M059J (cell line): Measurements from ENCODE around the gene PLPPR2. TPM values are rescaled to one million over a fixed set of nuclear protein-coding genes. Genes with fewer than 3 reads are reported as not detected.
A peak's percentile ranks its signal among the peaks of the same experiment; 100 is the strongest.
"Not testable (repeated sequence)": the region's sequence is repeated elsewhere in the genome, so short reads cannot be mapped to it uniquely, and the experiment has no call there.

Experiments used
- DNase-seq: peaks from one replicate; pipeline ENCODE4 v3.0.0-alpha.2; 2012; ENCODE audit warnings: low read depth
- total RNA-seq: library from RNA; depleted of rRNA; stranded (reverse); fragments of >200 nt; shearing (Covaris generic); gene quantifications from 2 replicates; pipeline ENCODE4 v1.2.3, GENCODE V29; 2014; rRNA removed

The PLPPR2 gene, protein sequence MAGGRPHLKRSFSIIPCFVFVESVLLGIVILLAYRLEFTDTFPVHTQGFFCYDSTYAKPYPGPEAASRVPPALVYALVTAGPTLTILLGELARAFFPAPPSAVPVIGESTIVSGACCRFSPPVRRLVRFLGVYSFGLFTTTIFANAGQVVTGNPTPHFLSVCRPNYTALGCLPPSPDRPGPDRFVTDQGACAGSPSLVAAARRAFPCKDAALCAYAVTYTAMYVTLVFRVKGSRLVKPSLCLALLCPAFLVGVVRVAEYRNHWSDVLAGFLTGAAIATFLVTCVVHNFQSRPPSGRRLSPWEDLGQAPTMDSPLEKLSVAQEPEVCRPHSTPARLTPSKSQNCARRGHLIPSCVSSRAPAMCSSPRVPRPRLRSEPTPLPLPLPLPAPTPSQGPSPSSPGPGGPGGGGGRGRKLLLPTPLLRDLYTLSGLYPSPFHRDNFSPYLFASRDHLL
- total RNA-seq, result 27.9 and 31.6 TPM in 2 replicates

DNA sequence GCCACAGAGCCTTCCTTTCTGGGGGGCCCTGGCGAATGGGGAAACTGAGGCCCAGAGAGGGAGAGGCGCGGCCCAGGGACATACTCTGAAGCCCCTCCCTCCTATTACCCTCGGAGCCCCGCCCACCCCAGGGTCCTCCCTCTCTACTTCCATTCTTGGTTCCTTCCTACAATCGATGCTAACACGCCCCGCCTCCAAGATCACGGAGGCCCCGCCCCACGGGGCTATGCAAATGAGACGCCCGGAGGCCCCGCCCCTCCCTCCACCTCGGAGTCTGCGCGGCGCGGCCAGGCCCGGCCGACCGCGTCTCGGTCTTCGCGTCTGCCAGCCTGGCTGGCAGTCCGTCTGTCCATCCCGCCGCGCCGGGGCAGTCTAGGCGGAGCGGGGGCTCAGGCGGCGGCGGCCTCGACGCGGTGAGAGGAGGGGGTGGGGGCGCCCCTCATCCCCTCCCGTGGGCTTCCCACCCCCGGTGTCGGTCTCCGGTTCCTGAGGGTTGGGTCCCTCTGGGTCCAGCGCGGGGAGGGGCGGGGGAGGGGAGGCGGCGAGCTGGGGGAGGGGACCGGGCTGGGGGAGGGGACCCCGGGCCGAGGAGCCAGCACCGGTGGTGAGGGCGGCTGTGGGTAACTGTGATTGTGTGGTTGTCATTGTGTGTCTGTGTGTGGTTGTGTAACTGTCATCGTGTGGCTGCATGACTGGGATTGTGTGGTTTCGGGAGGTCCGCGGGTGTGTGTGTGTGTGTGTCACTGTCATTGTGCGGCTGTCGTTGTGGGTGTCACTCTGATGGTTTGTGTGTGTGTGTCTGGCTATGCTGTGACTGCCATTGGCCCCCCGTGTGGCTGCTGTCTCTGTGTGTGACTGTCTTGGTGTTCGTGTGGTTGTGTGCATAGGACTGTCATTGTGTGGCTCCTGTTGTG, at the start of gene PLPPR2:
TSS of gene PLPPR2 (plus strand) at position 273 of the 914 bp plus-strand sequence. CDS start 2,242 bp downstream, outside the sequence.
- DNase-seq, result peak; percentile 89

DNA sequence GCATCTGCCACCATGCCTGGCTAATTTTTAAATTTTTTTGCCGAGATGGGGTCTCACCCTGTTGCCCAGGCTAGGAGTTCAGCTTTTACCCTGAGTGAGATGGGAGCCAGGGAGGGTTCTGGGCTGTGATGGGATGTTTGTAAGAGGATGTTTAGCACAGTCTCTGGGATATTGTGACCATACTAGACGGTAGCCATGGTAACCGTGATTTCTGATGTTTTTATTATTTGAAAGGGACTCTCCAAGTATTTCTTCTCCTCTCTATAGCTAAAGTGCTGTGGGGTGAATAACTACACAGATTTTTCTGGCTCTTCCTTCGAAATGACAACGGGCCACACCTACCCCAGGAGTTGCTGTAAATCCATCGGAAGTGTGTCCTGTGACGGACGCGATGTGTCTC, 48.9 kb upstream of the PLPPR2 start:
- peak; percentile 50 for DNase-seq

DNA sequence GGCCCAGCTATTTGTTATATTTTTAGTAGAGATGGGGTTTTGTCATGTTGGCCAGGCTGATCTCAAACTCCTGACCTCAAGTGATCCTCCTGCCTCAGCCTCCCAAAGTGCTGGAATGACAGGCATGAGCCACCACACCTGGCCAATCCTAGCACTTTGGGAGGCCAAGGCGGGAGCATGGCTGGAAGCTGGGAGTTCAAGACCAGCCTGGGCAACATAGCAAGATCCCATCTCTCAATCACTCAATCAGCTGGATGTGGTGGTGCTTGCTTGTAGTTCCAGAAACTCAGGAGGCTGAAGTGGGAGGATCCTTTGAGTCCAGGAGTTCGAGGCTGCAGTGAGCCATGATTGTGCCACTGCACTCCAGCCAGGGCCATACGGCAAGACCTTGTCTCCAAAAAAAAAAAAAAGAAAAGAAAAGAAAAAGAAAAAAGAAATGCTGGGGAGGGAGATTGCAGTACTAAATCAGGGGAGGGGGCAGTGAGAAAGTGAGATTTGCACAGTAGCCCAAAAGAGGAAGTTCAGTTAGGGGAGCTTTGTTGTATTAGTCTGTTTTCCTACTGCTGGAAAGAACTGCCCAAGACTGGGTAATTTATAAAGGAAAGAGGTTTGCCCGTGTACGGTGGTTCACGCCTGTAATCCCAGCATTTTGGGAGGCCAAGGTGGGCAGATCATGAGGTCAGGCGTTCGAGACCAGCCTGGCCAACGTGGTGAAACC, 34.8 kb upstream of the PLPPR2 start:
- not testable (repeated sequence) for DNase-seq

DNA sequence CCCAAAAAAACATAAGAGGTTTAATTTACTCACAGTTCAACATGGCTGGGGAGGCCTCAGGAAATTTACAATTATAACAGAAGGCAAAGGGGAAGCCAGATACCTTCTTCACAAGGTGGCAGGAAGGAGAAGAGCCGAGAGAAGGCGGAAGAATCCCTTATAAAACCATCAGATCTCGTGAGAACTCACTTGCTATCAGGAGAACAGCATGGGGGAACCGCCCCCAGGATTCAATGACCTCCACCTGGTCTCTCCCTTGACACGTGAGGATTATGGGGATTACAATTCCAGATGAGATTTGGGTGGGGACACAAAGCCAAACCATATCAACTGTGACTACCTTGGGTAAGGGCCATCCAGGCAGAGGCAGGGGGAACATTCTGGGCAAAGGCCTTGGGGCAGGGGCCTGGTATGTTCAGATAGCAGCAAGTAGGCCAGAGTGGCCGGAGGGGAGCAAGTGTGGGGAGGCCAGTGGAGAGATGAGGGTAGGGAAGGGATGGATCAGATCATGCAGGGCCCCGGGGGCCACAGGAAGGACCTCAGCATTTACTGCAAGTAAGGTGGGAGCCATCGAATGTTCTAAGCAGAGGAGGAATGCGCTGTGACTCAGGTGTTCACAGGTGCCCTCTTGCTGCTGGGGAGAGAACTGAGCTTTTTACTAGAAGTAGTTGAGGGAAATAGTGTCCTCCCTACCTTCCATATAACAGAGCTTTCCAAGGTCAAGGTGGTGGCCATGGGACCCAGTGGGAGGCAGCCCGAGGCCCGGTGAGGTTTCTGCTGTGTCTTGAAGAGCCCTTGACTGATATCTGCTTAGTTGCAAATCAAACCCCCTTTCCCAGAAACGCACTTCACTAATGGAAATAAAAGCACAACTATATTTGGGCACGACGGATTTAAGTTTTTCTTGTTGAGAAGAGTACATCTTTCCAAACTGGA, 33.8 kb upstream of the PLPPR2 start:
- no peak for DNase-seq

DNA sequence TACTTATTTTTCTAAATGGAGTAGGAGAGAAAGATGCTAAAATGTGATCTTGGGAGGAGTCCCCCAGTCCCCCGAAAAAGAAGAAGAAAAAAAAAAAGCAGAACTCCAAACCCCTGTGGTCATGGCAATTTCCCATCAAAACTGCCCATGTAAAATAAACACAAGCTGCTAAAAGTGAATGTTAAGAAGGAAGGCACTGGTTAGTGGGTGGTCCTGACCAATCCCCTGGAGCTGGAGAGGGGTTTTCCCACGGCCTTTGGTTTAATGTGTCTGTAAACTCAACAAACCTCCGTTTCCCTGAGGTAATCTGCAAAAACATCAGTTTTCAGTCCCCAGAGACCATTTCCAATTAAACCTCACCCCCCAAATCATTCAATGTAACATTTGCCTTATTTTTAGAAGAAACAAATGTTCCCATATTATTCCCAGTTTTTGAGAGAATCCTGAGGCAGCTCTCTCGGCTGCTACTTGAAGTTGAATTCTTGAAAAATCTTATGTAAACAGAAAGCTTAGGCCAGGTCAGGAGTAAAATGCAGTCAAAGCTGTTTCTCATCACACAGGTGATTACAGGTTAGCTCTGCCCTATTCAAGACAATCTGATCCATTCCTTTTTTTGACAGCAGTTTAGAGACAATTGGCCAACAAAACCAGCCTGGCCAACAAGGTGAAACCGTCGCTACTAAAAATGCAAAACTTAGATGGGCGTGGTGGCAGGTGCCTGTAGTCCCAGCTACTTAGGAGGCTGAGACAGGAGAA, 32.8 kb upstream of the PLPPR2 start:
- DNase-seq, result no peak

DNA sequence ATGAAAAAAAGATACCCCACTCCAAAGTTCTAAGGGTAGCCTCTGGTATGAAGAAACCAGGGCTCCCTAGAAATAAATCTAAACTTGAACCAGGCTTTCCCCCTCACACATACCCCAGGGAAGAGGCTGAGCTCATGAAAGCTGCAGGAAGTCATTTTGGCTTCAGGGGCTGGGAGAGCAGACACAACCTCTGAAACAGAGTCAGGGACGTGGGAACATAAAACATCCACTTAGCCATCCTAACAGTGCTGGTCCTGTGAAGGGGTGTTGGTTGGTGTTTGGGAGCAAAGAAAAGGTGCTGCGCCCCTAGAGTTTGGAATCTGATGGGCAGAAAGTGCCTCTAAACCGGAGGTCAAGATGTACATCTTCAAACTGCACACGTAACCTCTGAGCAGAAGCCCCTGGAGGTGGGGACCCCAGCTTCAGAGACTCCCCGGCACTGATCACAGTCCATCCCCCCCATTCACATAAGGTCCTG, 31.6 kb upstream of the PLPPR2 start:
- no peak for DNase-seq

DNA sequence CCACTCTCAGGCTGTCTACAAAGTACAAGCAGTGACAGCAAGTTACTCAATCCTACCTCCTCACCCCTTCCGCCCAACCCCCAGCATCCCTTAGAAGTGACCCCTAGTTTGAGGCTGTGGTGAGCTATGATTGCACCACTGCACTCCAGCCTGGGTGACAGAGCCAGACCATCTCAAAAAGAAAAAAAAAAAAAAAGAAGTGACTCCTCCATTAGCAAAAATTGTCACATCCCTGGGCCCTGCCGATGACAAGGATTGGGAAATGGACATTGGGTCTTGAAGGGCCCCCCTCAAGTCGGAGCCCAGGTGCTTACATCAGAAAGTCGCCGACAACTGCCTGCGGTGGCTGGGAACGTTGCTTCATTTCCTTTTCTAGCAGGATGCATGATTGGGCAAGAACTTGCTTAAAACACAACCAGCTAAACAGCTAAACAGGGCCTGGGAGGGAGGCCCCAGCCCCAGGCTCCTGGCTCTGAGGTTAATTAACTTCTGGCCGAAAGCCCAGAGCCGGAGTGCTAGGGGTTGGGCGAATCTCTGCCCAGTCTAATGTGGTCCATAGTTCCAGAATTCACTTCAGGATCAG, 31.1 kb upstream of the PLPPR2 start:
- DNase-seq, result peak; percentile 96

DNA sequence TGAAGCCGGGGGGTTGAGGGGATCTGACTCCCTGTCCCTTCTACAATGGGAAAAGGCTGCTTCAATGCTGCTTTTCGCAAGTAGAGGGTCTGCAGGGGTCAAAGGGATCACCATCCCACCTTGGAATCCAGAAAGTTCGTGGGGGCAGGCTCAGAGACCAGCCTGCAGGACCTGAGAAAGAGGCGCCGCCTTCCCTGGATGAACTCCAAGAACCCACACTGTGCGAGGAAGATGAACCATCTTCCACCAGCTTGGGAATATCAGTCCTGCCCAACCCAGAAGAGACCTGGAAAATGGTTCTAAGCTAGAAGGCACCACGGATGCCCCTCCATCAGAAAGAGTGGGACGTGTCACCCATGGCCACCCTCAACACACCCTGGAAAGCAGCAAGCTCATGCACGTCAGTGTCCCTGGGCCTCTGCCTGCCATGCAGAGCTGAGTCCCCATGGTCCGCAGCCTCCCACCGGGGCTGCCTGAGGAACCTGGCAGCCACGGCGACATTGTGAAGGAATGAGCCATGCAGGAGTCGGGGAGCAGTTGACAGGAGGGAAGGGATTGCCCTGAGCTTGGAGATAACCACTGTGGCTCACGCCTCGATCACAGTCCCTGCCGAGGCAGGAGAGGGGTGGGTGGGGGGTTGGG, 30.4 kb upstream of the PLPPR2 start:
- no peak for DNase-seq

DNA sequence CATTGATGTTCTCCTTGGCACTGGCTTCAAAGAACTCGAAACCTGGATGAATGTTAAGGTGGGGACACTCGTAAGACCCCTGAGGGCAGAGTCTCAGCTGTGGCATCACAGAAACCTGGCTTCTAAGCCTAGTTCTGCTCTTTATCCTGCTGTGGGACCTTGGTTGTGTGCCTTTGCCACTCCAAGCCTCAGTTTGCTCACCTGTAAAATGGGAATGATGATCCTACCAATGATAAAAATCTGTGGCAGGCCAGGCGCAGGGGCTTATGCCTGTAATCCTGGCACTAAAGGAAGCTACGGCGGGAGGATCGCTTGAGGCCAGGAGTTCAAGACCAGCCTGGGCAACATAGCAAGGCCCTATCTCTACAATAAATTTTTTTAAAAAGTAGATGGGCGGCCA, 29.7 kb upstream of the PLPPR2 start:
- no peak for DNase-seq

DNA sequence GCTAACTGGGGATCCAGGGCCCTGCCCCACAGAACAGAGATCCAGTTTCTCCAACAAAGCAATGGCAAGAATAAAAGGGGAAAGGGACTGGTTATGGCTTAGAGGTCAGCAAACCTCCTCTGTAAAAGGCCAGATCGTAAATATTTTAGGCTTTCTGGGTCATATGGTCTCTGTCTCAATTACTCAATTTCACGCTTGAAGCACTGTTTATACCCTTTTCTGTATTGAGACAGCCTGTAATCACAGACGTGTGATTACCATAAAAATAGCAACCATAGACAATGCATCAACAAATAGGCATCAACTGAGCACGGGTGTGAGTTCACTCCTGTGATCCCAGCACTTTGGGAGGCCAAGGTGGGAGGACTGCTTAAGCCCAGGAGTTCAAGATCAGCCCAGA, 25.1 kb upstream of the PLPPR2 start:
- DNase-seq, result no peak

DNA sequence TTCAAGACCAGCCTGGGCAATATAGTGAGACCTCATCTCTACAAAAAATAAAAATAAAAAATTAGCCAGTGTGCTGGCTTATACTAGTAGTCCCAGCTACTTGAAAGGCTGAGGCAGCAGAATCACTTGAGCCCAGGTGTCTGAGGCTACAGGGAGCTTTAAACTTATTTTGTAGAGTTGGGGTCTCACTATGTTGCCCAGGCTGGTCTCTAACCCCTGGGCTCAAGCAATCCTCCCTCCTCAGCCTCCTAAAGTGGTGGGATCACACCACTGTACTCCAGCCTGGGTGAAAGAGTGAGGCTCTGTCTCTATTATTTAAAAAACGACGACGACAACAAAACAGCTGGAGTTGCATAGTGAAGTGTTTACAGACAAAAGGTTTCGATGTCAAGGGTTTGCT, 23.7 kb upstream of the PLPPR2 start:
- DNase-seq, result no peak

DNA sequence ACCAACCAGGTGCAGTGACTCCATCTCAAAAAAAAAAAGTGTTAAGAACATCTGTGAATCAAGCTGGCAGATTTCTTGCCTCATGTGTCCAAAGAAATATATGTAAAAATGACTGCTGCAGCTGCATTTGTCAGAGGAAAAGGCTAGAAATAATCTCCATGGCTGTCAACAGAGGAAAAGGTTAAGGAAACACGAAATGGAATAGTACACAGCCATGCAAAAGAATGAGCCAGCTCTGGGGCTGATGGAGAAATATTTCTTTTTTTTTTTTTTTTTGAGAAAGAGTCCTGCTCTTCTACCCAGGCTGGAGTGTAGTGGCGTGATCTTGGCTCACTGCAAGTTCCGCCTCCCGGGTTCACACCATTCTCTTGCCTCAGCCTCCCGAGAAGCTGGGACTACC, 22.4 kb upstream of the PLPPR2 start:
- DNase-seq, result no peak

DNA sequence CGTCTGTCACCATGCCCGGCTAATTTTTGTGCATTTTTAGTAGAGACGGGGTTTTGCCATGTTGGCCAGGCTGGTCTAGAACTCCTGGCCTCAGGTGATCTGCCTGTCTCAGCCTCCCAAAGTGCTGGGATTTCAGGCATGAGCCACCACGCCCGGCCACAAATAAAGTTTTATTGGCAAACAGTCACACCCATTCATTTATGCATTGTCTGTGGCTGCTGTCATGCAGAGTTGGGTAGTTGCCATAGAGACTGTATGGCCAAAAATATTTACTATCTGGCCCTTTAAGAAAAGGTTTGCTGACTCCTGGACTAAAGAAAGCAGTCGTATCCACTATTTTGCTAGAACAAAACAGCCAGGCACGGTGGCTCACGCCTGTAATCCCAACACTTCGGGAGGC, 21.4 kb upstream of the PLPPR2 start:
- peak; percentile 66 for DNase-seq

DNA sequence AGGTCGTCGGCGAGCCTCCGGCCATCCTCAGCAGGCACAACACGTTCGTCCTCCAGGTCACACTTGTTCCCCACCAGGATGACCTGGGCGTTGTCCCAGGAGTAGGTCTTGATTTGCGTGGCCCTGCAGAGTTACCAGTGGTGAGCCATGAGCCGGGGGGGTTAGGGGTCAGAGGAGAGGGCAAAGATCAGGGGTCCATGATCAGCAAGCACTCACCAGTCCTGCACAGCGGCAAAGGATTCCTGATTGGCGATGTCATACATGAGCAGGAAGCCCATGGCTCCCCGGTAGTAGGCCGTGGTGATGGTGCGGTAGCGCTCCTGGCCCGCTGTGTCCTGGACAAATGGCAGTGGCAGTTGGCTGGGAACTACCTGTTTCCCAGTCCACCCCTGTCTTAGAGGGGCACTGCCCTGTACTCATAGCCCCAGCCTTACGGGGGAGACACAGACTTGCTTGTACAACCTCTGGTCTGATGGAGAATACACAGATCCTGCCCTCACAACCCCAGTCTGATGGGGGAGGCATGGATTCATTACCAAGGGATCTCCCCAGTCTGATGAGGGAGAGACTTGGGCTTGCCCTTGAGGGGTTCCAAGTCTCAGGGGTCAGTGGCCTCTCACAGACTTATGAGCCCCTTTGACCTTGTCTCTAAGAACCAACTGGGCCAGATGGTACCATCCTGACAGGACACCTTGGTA, 19.6 kb upstream of the PLPPR2 start:
- DNase-seq, result no peak

DNA sequence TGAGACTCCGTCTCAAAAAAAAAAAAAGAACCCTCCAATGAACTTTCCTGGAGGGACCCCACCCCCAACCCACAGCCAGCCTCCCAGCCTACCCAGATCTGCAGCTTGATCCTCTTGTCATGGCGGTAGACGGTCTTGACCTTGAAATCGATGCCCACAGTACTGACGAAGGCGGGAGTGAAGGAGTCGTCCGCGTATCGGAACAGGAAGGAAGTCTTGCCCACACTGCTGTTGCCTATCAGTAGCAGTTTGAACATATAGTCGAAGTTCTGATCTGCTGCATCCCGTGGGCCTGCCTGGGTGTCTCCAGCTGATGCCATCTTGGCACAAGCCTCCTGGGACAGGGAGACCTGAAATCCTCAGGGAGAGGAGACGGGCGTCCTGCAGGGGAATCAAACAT, 18.2 kb upstream of the PLPPR2 start:
- no peak for DNase-seq

DNA sequence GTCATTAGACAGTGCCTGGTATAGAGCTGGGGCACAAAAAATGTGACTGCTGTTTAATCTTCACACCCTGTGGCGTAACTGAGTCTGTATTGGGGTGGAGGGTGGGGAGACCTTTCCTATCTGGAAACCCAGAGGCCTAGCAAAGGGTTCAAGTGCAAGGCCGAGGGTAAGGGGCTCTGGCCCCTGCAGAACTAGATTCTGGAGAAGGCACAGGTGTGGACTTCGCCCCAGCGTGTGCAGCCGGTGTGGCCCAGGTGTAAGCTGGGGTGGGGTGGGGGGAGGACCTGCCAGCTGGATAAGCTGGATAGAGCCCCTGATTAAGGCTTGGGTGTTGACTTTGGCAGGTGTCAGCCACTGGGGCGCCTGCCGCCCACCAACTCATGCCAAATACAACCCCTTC, 17.1 kb upstream of the PLPPR2 start:
- no peak for DNase-seq

DNA sequence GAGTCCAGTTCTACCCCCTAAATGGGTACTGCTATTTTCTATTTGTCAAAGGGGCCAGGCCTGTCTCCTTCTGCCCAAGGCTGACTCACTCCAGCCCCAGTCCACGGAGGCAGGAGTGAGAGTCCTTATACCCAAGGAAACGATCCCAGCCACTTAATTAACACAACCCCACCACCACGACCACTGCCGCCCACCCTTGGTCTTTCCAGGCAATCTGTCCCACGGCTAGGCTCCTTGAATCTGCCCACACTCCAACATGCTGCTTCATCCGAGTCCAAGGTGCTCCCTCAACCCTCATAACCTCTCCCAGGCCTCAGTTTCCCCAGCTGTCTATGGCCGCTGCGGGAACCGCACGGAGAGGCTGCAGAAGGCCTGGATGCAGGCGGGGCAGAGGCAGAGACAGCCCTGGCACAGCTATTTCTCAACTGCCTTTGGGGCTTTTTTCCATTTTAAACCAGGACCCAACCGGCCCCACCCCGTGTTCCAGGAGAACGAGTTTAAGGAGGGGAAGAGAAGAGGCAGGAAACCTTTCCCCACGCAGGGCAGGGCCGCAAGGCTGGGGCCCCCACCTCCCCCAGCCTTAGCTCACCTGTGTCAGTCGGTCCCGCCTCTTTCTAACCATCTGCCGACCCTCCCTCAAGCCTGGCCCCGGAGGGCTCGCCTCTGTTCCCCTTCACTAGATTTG, 16.5 kb upstream of the PLPPR2 start:
- no peak for DNase-seq
